Measurements from ENCODE around the gene ESRRA.

ESRRA gene

GRCh38 chr11:64276653-64277431 lies 28.5 kb upstream of the ESRRA start:
- Histone ChIP-seq H3K27ac (ENCODE audit: low read length) (no peak overlapping the region), H3K9me3 (ENCODE audit: control insufficient read depth in 1 of 2, low read length in 2 of 2) (no peaks in the 10 kb centered on the region), H3K4me1 (ENCODE audit: control insufficient read depth in 1 of 2, insufficient read depth in 2 of 2, low read length in 2 of 2) (peaks cover 0 to 7% of the 10 kb centered on the region in 2 donors), H3K27me3 (ENCODE audit: low read depth, low read length) (no peaks in the 10 kb centered on the region), H3K4me3 (ENCODE audit: low read depth in 1 of 2, low read length in 2 of 2) (no peak overlapping the region), H3K36me3 (ENCODE audit: control insufficient read depth in 1 of 2, insufficient read depth in 2 of 2, low read length in 2 of 2) (peaks cover 5 to 36% of the 10 kb centered on the region in 2 donors)

DNA sequence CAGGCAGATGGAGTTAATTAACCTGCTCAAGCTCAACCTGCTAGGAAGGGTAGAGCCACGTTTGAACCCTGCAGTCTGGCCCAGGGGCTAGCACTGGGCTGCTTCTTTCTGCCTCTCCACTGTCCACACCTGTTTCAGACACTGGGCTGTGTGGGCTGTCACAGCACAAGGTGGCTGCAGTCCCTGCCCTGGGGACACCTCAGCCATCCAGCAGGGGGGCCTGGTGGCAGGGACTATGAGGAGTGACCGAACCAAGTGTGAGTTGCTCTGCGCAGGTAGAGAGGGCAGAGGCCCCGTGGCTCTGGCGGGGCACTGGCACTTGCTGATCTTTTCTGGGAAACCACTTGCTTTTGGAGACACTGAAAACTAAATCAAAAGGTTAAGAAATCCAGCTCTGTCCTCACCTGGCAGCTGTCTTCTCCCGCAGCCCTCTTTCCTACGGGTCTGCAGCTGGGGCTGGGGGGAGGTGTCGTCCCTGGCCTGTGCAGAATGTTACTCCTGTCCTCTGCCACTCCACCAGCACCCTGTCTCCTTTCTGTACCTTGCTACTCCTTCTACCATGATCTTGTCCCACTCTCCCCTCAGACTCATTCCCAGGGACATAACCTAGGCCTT lies 26.6 kb upstream of the ESRRA start:
- Histone ChIP-seq H3K27me3 (ENCODE audit: low read depth, low read length) (no peaks in the 10 kb centered on the region), H3K4me1 (ENCODE audit: control insufficient read depth in 1 of 2, insufficient read depth in 2 of 2, low read length in 2 of 2) (peaks cover 0 to 9% of the 10 kb centered on the region in 2 donors), H3K27ac (ENCODE audit: low read length) (no peak overlapping the region), H3K36me3 (ENCODE audit: control insufficient read depth in 1 of 2, insufficient read depth in 2 of 2, low read length in 2 of 2) (peaks cover 5 to 43% of the 10 kb centered on the region in 2 donors), H3K9me3 (ENCODE audit: control insufficient read depth in 1 of 2, low read length in 2 of 2) (no peaks in the 10 kb centered on the region), H3K4me3 (ENCODE audit: low read depth in 1 of 2, low read length in 2 of 2) (no peak overlapping the region)

- Histone ChIP-seq H3K9me3 (ENCODE audit: control insufficient read depth in 1 of 2, low read length in 2 of 2) (no peaks in the 10 kb centered on the region), H3K4me3 (ENCODE audit: low read depth in 1 of 2, low read length in 2 of 2) (no peak overlapping the region), H3K4me1 (ENCODE audit: control insufficient read depth in 1 of 2, insufficient read depth in 2 of 2, low read length in 2 of 2) (peaks cover 4 to 26% of the 10 kb centered on the region in 2 donors), H3K27ac (ENCODE audit: low read length) (no peak overlapping the region), H3K27me3 (ENCODE audit: low read depth, low read length) (no peaks in the 10 kb centered on the region), H3K36me3 (ENCODE audit: control insufficient read depth in 1 of 2, insufficient read depth in 2 of 2, low read length in 2 of 2) (peaks cover 5 to 24% of the 10 kb centered on the region in 2 donors)
Measured at GRCh38 chr11:64281957-64282770, 23.2 kb upstream of the ESRRA start.

GRCh38 chr11:64283092-64283491 lies 22.2 kb upstream of the ESRRA start:
- Histone ChIP-seq H3K4me1 (ENCODE audit: control insufficient read depth in 1 of 2, insufficient read depth in 2 of 2, low read length in 2 of 2) (peaks cover 4 to 26% of the 10 kb centered on the region in 2 donors), H3K9me3 (ENCODE audit: control insufficient read depth in 1 of 2, low read length in 2 of 2) (no peaks in the 10 kb centered on the region), H3K27me3 (ENCODE audit: low read depth, low read length) (no peaks in the 10 kb centered on the region), H3K36me3 (ENCODE audit: control insufficient read depth in 1 of 2, insufficient read depth in 2 of 2, low read length in 2 of 2) (peaks cover 5 to 16% of the 10 kb centered on the region in 2 donors), H3K27ac (ENCODE audit: low read length) (no peak overlapping the region), H3K4me3 (ENCODE audit: low read depth in 1 of 2, low read length in 2 of 2) (peak overlapping the region in 1 of 2 donors; percentile 95)

GRCh38 chr11:64284048-64284961 lies 21.0 kb upstream of the ESRRA start, which contains the start of gene BAD:
TSS of gene BAD (minus strand) at chr11:64284665. CDS start at chr11:64284368, 297 bp downstream.
- H3K4me3 ChIP-seq (ENCODE audit: low read depth in 1 of 2, low read length in 2 of 2), result peak within 1 kb of the TSS; percentile 90 to 95
- H3K36me3 ChIP-seq (ENCODE audit: control insufficient read depth in 1 of 2, insufficient read depth in 2 of 2, low read length in 2 of 2), result peaks cover 0 to 7% of the 10 kb centered on the region in 2 donors
- H3K27me3 ChIP-seq (ENCODE audit: low read depth, low read length), result no peaks in the 10 kb centered on the region
- peaks cover 4 to 26% of the 10 kb centered on the region in 2 donors for H3K4me1 ChIP-seq (ENCODE audit: control insufficient read depth in 1 of 2, insufficient read depth in 2 of 2, low read length in 2 of 2)
- no peaks in the 10 kb centered on the region for H3K9me3 ChIP-seq (ENCODE audit: control insufficient read depth in 1 of 2, low read length in 2 of 2)
- H3K27ac ChIP-seq (ENCODE audit: low read length), result peak within 1 kb of the TSS; percentile 91

GRCh38 chr11:64284962-64285884 lies 20.1 kb upstream of the ESRRA start, which contains the start of gene GPR137:
TSS of gene GPR137 (plus strand) at chr11:64285848. CDS start at chr11:64286525, 677 bp downstream.
- peak within 1 kb of the TSS; percentile 91 for H3K27ac ChIP-seq (ENCODE audit: low read length)
- H3K4me3 ChIP-seq (ENCODE audit: low read depth in 1 of 2, low read length in 2 of 2), result peak within 1 kb of the TSS; percentile 90 to 95
- peaks cover 0 to 7% of the 10 kb centered on the region in 2 donors for H3K36me3 ChIP-seq (ENCODE audit: control insufficient read depth in 1 of 2, insufficient read depth in 2 of 2, low read length in 2 of 2)
- no peaks in the 10 kb centered on the region for H3K9me3 ChIP-seq (ENCODE audit: control insufficient read depth in 1 of 2, low read length in 2 of 2)
- peaks cover 3% of the 10 kb centered on the region for H3K27me3 ChIP-seq (ENCODE audit: low read depth, low read length)
- H3K4me1 ChIP-seq (ENCODE audit: control insufficient read depth in 1 of 2, insufficient read depth in 2 of 2, low read length in 2 of 2), result peaks cover 4 to 26% of the 10 kb centered on the region in 2 donors

DNA sequence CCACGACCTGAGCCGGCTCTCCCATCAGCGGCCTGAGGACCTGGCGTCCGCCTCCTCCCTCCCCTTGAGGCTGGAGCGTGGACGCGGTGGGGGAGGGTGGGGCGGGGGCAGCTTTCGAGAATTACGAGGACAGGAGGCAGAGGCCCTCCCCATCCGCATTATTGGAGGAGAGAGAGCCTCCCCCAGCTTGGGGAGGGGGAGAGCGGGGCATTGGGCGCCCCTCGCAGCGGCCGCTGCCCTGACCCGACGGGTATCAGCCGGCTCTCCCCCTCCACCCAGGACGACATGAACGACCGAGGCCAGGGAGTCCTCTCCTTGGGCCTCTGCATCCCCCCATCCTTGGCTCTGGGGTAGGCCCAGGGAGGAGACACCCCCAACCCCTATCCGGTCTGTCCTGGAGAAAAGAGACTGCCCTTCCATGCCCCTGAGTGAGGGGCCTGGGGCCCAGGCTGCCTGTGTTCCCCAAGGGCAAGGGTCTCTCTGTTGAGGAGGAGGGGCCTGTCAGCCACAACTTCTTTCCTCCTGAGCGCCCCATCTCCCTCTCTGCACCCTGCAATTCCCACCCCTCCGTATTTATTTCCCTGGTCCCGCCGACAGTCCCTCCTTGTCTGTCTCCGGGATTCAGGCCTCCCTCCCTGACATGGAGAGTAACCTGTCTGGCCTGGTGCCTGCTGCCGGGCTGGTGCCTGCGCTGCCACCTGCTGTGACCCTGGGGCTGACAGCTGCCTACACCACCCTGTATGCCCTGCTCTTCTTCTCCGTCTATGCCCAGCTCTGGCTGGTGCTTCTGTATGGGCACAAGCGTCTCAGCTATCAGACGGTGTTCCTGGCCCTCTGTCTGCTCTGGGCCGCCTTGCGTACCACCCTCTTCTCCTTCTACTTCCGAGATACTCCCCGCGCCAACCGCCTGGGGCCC lies 19.2 kb upstream of the ESRRA start:
- peaks cover 12% of the 10 kb centered on the region for H3K27me3 ChIP-seq (ENCODE audit: low read depth, low read length)
- peak overlapping the region; percentile 48 to 95 for H3K4me3 ChIP-seq (ENCODE audit: low read depth in 1 of 2, low read length in 2 of 2)
- no peak overlapping the region for H3K27ac ChIP-seq (ENCODE audit: low read length)
- H3K9me3 ChIP-seq (ENCODE audit: control insufficient read depth in 1 of 2, low read length in 2 of 2), result no peaks in the 10 kb centered on the region
- peaks cover 4 to 26% of the 10 kb centered on the region in 2 donors for H3K4me1 ChIP-seq (ENCODE audit: control insufficient read depth in 1 of 2, insufficient read depth in 2 of 2, low read length in 2 of 2)
- H3K36me3 ChIP-seq (ENCODE audit: control insufficient read depth in 1 of 2, insufficient read depth in 2 of 2, low read length in 2 of 2), result peaks cover 0 to 7% of the 10 kb centered on the region in 2 donors

DNA sequence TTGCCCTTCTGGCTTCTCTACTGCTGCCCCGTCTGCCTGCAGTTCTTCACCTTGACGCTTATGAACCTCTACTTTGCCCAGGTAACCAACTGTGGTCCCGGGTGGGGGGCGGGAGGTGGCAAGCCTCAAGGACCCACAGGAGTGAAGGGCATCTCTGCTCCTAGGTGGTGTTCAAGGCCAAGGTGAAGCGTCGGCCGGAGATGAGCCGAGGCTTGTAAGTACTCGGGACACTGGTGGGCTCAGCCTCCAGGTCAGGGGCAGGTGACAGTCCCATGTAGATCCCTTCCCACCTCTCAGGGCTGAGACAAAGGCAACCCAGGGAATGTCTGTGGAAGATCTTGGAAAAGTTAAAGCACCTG lies 18.5 kb upstream of the ESRRA start:
- H3K4me3 ChIP-seq (ENCODE audit: low read depth in 1 of 2, low read length in 2 of 2), result no peak overlapping the region
- H3K9me3 ChIP-seq (ENCODE audit: control insufficient read depth in 1 of 2, low read length in 2 of 2), result no peaks in the 10 kb centered on the region
- H3K27ac ChIP-seq (ENCODE audit: low read length), result no peak overlapping the region

DNA sequence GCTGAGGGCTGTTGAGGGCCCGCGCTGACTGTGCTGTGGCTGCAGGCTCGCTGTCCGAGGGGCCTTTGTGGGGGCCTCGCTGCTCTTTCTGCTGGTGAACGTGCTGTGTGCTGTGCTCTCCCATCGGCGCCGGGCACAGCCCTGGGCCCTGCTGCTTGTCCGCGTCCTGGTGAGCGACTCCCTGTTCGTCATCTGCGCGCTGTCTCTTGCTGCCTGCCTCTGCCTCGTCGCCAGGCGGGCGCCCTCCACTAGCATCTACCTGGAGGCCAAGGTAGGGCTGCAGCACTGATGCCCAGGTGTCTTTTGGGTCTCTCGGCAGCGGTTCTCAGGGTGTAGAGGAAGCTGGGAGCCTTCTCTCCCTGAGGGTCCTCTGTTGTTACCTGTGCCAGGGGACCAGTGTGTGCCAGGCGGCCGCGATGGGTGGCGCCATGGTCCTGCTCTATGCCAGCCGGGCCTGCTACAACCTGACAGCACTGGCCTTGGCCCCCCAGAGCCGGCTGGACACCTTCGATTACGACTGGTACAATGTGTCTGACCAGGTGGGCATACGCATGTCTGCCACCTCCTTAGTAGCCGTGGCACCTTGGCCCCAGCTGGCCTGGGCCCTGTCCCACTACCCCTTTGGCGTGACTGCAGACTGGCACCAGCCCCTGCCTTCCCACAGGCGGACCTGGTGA lies 17.5 kb upstream of the ESRRA start:
- H3K4me1 ChIP-seq (ENCODE audit: control insufficient read depth in 1 of 2, insufficient read depth in 2 of 2, low read length in 2 of 2), result peaks cover 4 to 42% of the 10 kb centered on the region in 2 donors

More for the DNA sequence above, 18.5 kb upstream of the ESRRA start:
- Histone ChIP-seq H3K36me3 (ENCODE audit: control insufficient read depth in 1 of 2, insufficient read depth in 2 of 2, low read length in 2 of 2) (peaks cover 0 to 7% of the 10 kb centered on the region in 2 donors), H3K27me3 (ENCODE audit: low read depth, low read length) (peaks cover 14% of the 10 kb centered on the region), H3K4me1 (ENCODE audit: control insufficient read depth in 1 of 2, insufficient read depth in 2 of 2, low read length in 2 of 2) (peaks cover 4 to 32% of the 10 kb centered on the region in 2 donors)

More for the DNA sequence above, 17.5 kb upstream of the ESRRA start:
- H3K9me3 ChIP-seq (ENCODE audit: control insufficient read depth in 1 of 2, low read length in 2 of 2), result no peaks in the 10 kb centered on the region
- H3K4me3 ChIP-seq (ENCODE audit: low read depth in 1 of 2, low read length in 2 of 2), result no peak overlapping the region
- H3K27me3 ChIP-seq (ENCODE audit: low read depth, low read length), result peaks cover 22% of the 10 kb centered on the region
- no peak overlapping the region for H3K27ac ChIP-seq (ENCODE audit: low read length)
- H3K36me3 ChIP-seq (ENCODE audit: control insufficient read depth in 1 of 2, insufficient read depth in 2 of 2, low read length in 2 of 2), result no peaks in the 10 kb centered on the region

Data from muscle layer of duodenum (tissue), 2 donors.